SJSA1 (cell line): ENCODE results near the gene SIGLEC9. TPM values are rescaled to one million over a fixed set of nuclear protein-coding genes. Genes with fewer than 3 reads are reported as not detected.
"Not testable (repeated sequence)": the region's sequence is repeated elsewhere in the genome, so short reads cannot be mapped to it uniquely, and the experiment has no call there.

Source experiments
- DNase-seq, 2 experiments: peaks; one replicate each; pipeline ENCODE4 v3.0.0-alpha.2; 2015 to 2020; ENCODE audit warnings: low spot score in 2 of 2, low read depth in 1 of 2
- H3K27ac ChIP-seq: fragments of 250-450 bp; sonication (Bioruptor Pico); 2 replicates; pipeline ENCODE4 v1.5.1; 2020; ENCODE audit warnings: mild to moderate bottlenecking, moderate library complexity
- H3K27me3 ChIP-seq: fragments of 250-450 bp; sonication (Bioruptor Pico); replicated peaks from 2 replicates; pipeline ENCODE4 v1.5.1; 2020; ENCODE audit warnings: mild to moderate bottlenecking, moderate library complexity
- H3K36me3 ChIP-seq: fragments of 250-450 bp; sonication (Bioruptor Pico); 2 replicates; pipeline ENCODE4 v1.5.1; 2020; ENCODE audit warnings: mild to moderate bottlenecking
- H3K4me1 ChIP-seq: fragments of 250-450 bp; sonication (Bioruptor Pico); replicated peaks from 2 replicates; pipeline ENCODE4 v1.6.1; 2021; ENCODE audit warnings: mild to moderate bottlenecking
- H3K4me3 ChIP-seq: fragments of 250-450 bp; sonication (Bioruptor Pico); 2 replicates; pipeline ENCODE4 v1.5.1; 2020; ENCODE audit warnings: mild to moderate bottlenecking
- H3K9me3 ChIP-seq: fragments of 250-450 bp; sonication (Bioruptor Pico); replicated peaks from 2 replicates; pipeline ENCODE4 v1.5.1; 2020; ENCODE audit warnings: mild to moderate bottlenecking
- total RNA-seq: library from RNA; depleted of rRNA; stranded (reverse); fragments of >200 nt; shearing (Covaris generic); gene quantifications from 2 replicates; pipeline ENCODE4 v1.2.3, GENCODE V29; 2014

Gene SIGLEC9
- total RNA-seq, 1 experiment from 2014 or later = not detected

GRCh38 chr19:51136851-51137551 is 12.3 kb downstream of the SIGLEC9 start:
- DNase-seq = no peak
- Histone ChIP-seq H3K4me3 (no peak overlapping the region), H3K27me3 (peaks cover 20% of the 10 kb centered on the region)

GRCh38 chr19:51137792-51138425 is 13.2 kb downstream of the SIGLEC9 start:
- Histone ChIP-seq H3K4me3 (no peak overlapping the region), H3K27me3 (peaks cover 24% of the 10 kb centered on the region), H3K36me3 (no peaks in the 10 kb centered on the region), H3K27ac (no peak overlapping the region), H3K9me3 (peaks cover 5% of the 10 kb centered on the region; the same call in 1 of the 2 replicates), H3K4me1 (no peaks in the 10 kb centered on the region)
- DNase-seq = no peak

More at GRCh38 chr19:51136851-51137551, 12.3 kb downstream of the SIGLEC9 start:
- Histone ChIP-seq H3K4me1 (no peaks in the 10 kb centered on the region), H3K27ac (no peak overlapping the region), H3K9me3 (peaks cover 5% of the 10 kb centered on the region; the same call in 1 of the 2 replicates), H3K36me3 (no peaks in the 10 kb centered on the region)

- Histone ChIP-seq H3K4me1 (no peaks in the 10 kb centered on the region), H3K36me3 (no peaks in the 10 kb centered on the region), H3K4me3 (no peak overlapping the region), H3K27me3 (peaks cover 24% of the 10 kb centered on the region), H3K27ac (no peak overlapping the region), H3K9me3 (peaks cover 5% of the 10 kb centered on the region; the same call in 1 of the 2 replicates)
- no peak for DNase-seq
These were observed 13.9 kb downstream of the SIGLEC9 start for GRCh38 chr19:51138549-51138979.

GRCh38 chr19:51139299-51140014 is 14.8 kb downstream of the SIGLEC9 start:
- H3K36me3 ChIP-seq = no peaks in the 10 kb centered on the region
- no peaks in the 10 kb centered on the region for H3K4me1 ChIP-seq
- no peak overlapping the region for H3K27ac ChIP-seq
- no peak overlapping the region for H3K4me3 ChIP-seq
- peaks cover 28% of the 10 kb centered on the region for H3K27me3 ChIP-seq
- DNase-seq = no peak
- peaks cover 5% of the 10 kb centered on the region; the same call in 1 of the 2 replicates for H3K9me3 ChIP-seq

- H3K36me3 ChIP-seq = no peaks in the 10 kb centered on the region
- no peak for DNase-seq
- no peak overlapping the region for H3K27ac ChIP-seq
- H3K9me3 ChIP-seq = no peaks in the 10 kb centered on the region
- H3K27me3 ChIP-seq = peaks cover 24% of the 10 kb centered on the region
- no peak overlapping the region for H3K4me3 ChIP-seq
- H3K4me1 ChIP-seq = no peaks in the 10 kb centered on the region
These were observed 15.7 kb downstream of the SIGLEC9 start for GRCh38 chr19:51140441-51140840.

DNA sequence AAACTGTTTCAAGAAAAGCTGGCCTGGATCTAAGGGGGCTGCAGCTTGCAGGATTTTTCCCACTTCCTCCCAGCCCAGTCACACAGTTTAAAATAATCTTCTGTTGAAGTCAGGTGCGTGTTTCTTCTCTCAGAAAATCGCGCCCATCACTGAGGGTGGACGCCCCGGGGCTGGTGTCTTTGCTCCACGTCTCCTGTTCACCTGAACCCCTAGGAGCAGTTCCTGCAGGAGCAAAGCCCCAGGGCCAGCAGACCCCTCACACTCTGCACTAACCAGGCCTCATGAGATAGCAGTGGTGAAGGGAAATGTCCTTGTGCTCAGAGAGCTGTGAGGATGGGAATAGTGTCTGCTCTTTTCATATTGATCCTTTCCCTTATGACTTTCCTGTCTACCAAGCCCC is 16.5 kb downstream of the SIGLEC9 start:
- Histone ChIP-seq H3K4me1 (no peaks in the 10 kb centered on the region), H3K27ac (no peak overlapping the region), H3K27me3 (peaks cover 24% of the 10 kb centered on the region), H3K9me3 (no peaks in the 10 kb centered on the region), H3K36me3 (no peaks in the 10 kb centered on the region), H3K4me3 (no peak overlapping the region)
- DNase-seq = no peak

DNA sequence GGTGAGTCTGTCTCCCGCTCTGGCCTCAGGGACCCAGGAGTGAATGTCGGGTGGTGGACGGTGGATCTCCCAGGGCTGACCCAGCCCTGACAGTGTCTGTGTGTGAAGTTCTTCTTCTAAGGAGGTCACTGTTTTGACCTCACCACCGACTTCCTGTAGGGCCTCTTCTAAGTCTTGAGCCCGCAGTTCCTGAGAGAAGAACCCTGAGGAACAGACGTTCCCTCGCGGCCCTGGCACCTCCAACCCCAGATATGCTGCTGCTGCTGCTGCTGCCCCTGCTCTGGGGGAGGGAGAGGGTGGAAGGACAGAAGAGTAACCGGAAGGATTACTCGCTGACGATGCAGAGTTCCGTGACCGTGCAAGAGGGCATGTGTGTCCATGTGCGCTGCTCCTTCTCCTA is 17.4 kb downstream of the SIGLEC9 start, which contains the start of gene SIGLEC7:
Gene SIGLEC7, plus strand, starts transcription at position 183 of the 400 bp plus-strand sequence. Its CDS starts 69 bp downstream, at position 252.
- no peak within 1 kb of the TSS for H3K27ac ChIP-seq
- DNase-seq = no peak
- no peaks in the 10 kb centered on the region for H3K9me3 ChIP-seq
- H3K36me3 ChIP-seq = no peaks in the 10 kb centered on the region
- peaks cover 24% of the 10 kb centered on the region for H3K27me3 ChIP-seq
- H3K4me1 ChIP-seq = no peaks in the 10 kb centered on the region
- H3K4me3 ChIP-seq = no peak within 1 kb of the TSS

GRCh38 chr19:51142809-51143475 is 18.2 kb downstream of the SIGLEC9 start:
- not testable (repeated sequence) for H3K36me3 ChIP-seq, H3K9me3 ChIP-seq, H3K4me1 ChIP-seq, H3K4me3 ChIP-seq, DNase-seq, H3K27ac ChIP-seq
- H3K27me3 ChIP-seq = peaks cover 24% of the 10 kb centered on the region

DNA sequence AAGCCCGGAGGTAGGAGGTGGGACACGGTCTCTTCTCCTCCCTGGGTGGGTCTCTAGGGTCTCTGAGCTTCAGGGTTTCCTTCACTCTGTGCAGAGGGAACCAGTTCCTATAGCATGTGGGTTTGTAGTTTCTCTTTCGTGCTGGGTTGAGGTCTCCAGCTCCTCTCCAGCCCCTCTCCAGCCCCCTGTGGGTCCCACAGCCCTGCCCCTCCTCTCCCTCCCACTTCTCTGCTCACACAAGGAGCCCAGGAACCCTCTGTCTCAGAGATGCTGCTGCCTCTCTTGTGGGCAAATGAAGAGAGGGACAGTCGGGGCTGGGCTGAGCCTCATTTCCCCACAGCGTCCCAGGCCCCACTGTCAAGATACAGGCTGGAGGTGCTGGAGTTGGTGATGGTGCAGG is 18.8 kb downstream of the SIGLEC9 start:
- no peaks in the 10 kb centered on the region for H3K4me1 ChIP-seq
- H3K27ac ChIP-seq = no peak overlapping the region
- H3K4me3 ChIP-seq = no peak overlapping the region
- H3K9me3 ChIP-seq = no peaks in the 10 kb centered on the region
- H3K36me3 ChIP-seq = no peaks in the 10 kb centered on the region
- H3K27me3 ChIP-seq = peaks cover 24% of the 10 kb centered on the region
- no peak for DNase-seq

DNA sequence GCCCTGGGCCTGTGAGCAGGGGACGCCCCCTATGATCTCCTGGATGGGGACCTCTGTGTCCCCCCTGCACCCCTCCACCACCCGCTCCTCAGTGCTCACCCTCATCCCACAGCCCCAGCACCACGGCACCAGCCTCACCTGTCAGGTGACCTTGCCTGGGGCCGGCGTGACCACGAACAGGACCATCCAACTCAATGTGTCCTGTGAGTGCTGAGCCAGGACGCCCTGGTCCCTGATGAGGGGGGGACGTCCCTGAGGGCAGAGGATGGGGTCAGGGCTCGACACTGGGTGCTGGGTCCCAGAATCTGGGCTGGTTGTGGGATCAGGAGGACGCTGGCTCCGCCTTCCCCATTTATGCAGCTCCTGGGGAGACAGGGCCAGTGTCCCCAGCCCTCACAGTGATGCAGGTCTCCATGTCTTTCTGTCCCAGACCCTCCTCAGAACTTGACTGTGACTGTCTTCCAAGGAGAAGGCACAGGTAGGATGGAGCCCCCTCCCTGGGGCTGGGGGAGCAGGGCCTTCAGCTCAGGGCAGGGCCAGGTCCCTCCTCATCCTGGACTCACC is 19.9 kb downstream of the SIGLEC9 start:
- no peaks in the 10 kb centered on the region for H3K9me3 ChIP-seq
- peaks cover 24% of the 10 kb centered on the region for H3K27me3 ChIP-seq
- H3K27ac ChIP-seq = no peak overlapping the region
- no peak for DNase-seq
- H3K4me3 ChIP-seq = no peak overlapping the region
- H3K4me1 ChIP-seq = no peaks in the 10 kb centered on the region
- H3K36me3 ChIP-seq = no peaks in the 10 kb centered on the region

DNA sequence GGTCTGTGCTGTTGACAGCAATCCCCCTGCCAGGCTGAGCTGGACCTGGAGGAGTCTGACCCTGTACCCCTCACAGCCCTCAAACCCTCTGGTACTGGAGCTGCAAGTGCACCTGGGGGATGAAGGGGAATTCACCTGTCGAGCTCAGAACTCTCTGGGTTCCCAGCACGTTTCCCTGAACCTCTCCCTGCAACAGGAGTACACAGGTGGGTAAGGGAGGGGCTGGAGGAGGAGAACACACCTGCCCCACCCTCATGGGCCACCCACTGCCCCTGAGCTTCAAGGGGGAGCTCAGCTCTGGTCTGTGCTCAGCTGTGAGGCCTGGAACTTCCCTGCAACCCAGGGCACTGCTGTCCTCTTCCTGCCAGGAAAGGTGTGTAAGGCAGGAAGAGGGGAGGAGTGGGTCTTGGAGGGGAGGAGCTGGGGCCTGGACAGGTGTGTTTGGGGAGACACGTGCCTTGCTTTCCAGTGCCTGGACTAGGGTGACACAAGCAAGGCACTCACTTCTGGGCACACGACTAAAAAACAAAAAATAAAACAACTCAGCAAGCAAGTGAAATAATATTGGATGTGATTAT is 21.3 kb downstream of the SIGLEC9 start:
- Histone ChIP-seq H3K27me3 (peaks cover 11% of the 10 kb centered on the region), H3K4me1 (no peaks in the 10 kb centered on the region), H3K9me3 (no peaks in the 10 kb centered on the region), H3K4me3 (no peak overlapping the region), H3K27ac (no peak overlapping the region), H3K36me3 (no peaks in the 10 kb centered on the region)
- no peak for DNase-seq

DNA sequence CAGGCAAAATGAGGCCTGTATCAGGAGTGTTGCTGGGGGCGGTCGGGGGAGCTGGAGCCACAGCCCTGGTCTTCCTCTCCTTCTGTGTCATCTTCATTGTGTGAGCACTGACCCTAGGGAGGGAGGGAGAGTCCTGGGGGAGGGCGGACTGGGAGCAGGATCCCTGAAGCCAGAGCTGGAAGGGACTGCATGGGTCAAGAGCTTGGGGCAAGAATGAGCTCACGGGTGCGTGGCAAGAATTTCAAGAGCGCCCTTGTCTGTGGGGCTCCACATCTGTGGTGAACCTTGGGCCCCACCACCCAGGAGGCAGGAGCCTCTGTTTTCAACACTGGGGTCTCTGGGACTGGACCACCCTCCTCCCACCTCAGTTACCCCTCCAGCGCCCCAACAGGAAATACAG is 22.0 kb downstream of the SIGLEC9 start:
- H3K36me3 ChIP-seq = no peaks in the 10 kb centered on the region
- H3K27me3 ChIP-seq = peaks cover 9% of the 10 kb centered on the region
- no peak overlapping the region for H3K27ac ChIP-seq
- no peak overlapping the region for H3K4me3 ChIP-seq
- H3K9me3 ChIP-seq = no peaks in the 10 kb centered on the region
- DNase-seq = no peak
- H3K4me1 ChIP-seq = no peaks in the 10 kb centered on the region

DNA sequence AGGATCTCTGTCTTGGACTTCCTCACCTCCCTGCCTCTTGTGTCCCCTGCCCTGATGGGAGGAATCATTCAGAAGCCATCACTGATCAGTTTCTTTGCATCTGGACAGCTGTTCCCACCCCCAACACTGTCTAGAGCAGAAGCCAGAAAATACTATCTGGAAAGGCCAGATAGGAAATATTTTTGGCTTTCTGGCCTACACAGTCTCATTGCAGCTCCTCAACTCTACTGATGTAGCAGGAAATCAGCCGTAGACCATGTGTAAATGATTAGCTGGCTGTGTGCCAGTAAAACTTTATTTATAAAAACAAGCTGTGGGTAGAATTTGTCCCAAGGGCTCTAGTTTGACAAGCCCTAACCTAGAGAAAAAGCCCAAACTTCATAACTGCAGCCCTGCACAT is 23.0 kb downstream of the SIGLEC9 start:
- Histone ChIP-seq H3K4me3 (no peak overlapping the region), H3K27me3 (peaks cover 4% of the 10 kb centered on the region), H3K27ac (no peak overlapping the region), H3K4me1 (no peaks in the 10 kb centered on the region), H3K9me3 (no peaks in the 10 kb centered on the region), H3K36me3 (no peaks in the 10 kb centered on the region)
- DNase-seq = no peak
